Measurements from ENCODE around the gene EHD2.

DNA sequence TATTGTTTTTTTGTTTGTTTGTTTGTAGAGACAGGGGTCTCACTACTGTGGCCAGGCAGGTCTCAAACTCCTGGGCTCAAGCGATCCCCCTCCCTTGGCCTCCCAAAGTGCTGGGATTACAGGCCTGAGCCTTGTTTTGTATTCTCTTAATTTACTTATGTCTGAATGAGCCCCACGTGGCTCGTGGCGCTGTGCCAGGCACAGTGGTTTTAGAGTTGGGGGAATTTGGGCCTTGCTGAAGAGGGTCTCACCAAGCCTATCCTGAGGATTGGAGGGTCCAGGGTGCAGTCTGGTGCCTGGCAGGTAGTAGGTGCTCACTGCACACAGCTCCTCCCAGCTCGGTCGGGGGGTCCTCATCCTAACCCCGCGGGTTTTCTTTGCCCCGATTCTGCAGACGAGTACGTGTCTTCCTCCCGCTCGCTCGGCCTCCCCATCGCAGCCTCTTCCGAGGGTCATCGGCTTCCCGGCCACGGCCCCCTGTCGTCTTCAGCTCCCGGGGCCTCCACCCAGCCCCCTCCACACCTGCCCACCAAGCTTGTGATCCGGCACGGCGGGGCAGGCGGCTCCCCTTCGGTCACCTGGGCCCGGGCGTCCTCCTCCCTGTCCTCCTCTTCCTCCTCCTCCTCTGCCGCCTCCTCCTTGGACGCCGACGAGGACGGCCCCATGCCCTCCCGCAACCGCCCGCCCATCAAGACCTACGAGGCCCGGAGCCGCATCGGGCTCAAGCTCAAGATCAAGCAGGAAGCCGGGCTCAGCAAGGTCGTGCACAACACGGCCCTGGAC is 12.1 kb upstream of the EHD2 start:
- TF ChIP-seq, protein P1, sequence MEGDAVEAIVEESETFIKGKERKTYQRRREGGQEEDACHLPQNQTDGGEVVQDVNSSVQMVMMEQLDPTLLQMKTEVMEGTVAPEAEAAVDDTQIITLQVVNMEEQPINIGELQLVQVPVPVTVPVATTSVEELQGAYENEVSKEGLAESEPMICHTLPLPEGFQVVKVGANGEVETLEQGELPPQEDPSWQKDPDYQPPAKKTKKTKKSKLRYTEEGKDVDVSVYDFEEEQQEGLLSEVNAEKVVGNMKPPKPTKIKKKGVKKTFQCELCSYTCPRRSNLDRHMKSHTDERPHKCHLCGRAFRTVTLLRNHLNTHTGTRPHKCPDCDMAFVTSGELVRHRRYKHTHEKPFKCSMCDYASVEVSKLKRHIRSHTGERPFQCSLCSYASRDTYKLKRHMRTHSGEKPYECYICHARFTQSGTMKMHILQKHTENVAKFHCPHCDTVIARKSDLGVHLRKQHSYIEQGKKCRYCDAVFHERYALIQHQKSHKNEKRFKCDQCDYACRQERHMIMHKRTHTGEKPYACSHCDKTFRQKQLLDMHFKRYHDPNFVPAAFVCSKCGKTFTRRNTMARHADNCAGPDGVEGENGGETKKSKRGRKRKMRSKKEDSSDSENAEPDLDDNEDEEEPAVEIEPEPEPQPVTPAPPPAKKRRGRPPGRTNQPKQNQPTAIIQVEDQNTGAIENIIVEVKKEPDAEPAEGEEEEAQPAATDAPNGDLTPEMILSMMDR (IDR thresholded peaks at IDR 0.05), result no peak
- no peak for TF ChIP-seq POLR2A (IDR thresholded peaks at IDR 0.05)
